Heart left ventricle (tissue), 13 donors: ENCODE results near the gene ANKRD39.

Experiments
- CTCF ChIP-seq, 12 donors: fragments of 200-600 bp; sonication (generic) in 4 of 12; IDR thresholded peaks; one replicate each; pipeline versions ENCODE4 v1.5.0 to v1.8.0; 2018 to 2022; ENCODE audit warnings: antibody characterized with exemption in 12 of 12, mild to moderate bottlenecking in 5 of 12
- POLR2A ChIP-seq, 2 donors: fragments of 450-650 bp; IDR thresholded peaks; one replicate each; pipeline ENCODE4 v1.6.1; 2017; ENCODE audit warnings: antibody characterized with exemption in 2 of 2, mild to moderate bottlenecking in 2 of 2, moderate library complexity in 2 of 2
- donor health status: ischemic (EF 13 %, LVEDD 7.1; RV severe dilation, severe dysfunction).
- donor health status: DM: no; HTN: yes; CAD: no.
- donor health status: DM: no; HTN: no; CAD: no.
- donor health status: ischemic (EF 25% LVEDD 6.9; RV normal size, moderate dysfunction).
- donor health status: ischemic (EF 25% LVEDD 5.7; RV mildly dilated, moderate dysfunction).
- donor health status: ischemic (EF 35%, LVEDD 5.7; RV mildly dilated, moderate dysfunction).
- donor health status: nonischemic (EF 11% LVEDD 7.7; RV severe dilation, severe dysfunction).
- donor health status: DM: yes; HTN: yes; CAD: no.
- donor health status: PGD.
- donor health status: ischemic (EF 29% LVEDD 5.4; RV normal size, mild dysfunction).
- donor health status: nonischemic (EF 23%, LVEDD 6.1; RV moderate dilation, normal function).

GRCh38 chr2:96837575-96837974 lies 20.2 kb downstream of the ANKRD39 start:
- TF ChIP-seq CTCF (IDR thresholded peaks at IDR 0.05) (no peak), POLR2A (IDR thresholded peaks at IDR 0.05) (no peak)
